Measurements from ENCODE around the gene FAM72C.
A peak's percentile ranks its signal among the peaks of the same experiment; 100 is the strongest.
"Not testable (repeated sequence)": the region's sequence is repeated elsewhere in the genome, so short reads cannot be mapped to it uniquely, and the experiment has no call there.

The FAM72C gene

DNA sequence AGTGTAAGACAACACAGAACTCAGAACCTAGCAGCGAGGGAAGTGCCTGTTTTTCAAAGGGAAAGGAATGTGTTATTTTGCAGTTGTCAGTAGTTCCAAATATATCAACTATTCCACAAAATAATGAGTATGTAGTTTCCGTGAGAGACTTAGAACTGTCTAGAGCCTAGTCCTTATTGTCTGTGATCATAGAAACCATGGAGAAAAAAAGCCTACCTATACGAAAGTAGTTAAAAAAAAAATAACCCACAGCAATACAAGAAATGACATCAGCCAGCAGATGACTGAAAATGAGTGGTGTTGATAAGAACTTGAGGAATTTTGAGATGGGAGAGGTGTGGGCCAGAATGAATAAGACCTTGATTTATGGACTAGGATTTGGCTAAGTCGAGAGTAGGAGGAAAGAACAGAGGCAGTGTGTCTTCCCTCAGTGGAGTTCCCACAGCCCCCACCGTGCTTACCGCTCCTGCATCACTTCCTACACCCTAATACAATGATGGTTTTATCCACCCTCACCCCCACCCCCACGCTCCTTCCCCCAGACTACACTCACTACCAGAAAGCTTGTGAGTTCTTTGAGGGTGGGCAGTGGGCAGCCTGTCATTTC lies 21.6 kb upstream of the FAM72C start:
- not testable (repeated sequence) for H3K4me3 Mint-ChIP-seq; DNase-seq; H3K9me3 Mint-ChIP-seq; H3K4me1 Mint-ChIP-seq; H3K27me3 Mint-ChIP-seq (ENCODE audit: low read depth, poor library complexity); H3K36me3 Mint-ChIP-seq (ENCODE audit: low read depth); H3K27ac Mint-ChIP-seq

DNA sequence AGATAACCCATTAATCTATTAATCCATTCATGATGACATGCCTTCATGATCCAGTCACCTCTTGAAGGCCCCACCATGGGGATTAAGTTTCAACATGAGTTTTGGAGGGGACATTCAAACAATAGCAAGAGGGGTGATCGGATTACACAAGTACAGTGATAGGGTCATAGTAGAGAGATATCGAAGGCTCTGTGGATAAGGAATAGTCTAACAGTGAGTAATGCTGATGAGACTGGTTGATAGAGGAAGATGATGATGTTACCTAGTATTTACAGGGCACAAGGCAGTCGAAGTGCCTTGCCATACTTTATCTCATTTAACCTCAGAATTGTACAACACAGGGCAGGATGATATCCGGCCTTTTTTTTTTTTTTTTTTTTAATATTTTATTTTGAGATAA lies 18.9 kb upstream of the FAM72C start:
- H3K4me1 Mint-ChIP-seq; H3K9me3 Mint-ChIP-seq; DNase-seq; H3K4me3 Mint-ChIP-seq; H3K27ac Mint-ChIP-seq; H3K27me3 Mint-ChIP-seq (ENCODE audit: low read depth, poor library complexity); H3K36me3 Mint-ChIP-seq (ENCODE audit: low read depth): not testable (repeated sequence)

DNA sequence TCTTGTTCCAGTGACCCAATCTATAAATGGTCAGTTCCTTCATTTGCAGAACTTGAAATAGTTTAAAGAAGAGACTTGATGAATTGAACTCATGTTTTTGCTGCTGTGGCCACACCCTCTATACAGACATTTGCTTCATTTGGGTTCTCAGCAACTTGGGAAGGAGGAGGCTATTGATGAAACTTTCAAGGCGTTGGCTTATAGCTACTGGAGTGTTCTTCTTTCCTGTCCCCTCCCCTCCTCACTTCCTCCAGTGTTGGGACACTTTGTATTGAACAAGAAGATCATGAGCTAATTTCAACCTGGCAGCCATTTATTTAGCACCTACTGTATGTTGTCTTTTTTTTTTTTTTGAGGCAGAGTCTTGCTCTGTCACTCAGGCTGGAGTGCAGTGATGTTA lies 17.9 kb upstream of the FAM72C start:
- H3K27ac Mint-ChIP-seq; H3K27me3 Mint-ChIP-seq (ENCODE audit: low read depth, poor library complexity); H3K9me3 Mint-ChIP-seq; DNase-seq; H3K4me1 Mint-ChIP-seq; H3K36me3 Mint-ChIP-seq (ENCODE audit: low read depth); H3K4me3 Mint-ChIP-seq: not testable (repeated sequence)

DNA sequence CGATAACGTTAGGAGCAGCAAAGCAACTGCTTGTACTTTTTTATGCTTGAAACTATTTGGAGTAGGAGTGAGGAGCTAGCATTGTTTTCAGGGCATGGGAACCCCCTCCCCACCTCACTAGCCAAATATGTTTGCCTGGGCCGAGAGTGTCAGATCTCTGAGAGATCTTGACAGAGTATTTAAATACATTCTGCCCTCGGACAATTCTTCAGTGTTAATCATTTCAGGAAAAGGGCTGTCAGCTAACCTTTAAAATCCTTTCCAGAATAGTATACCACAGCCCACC lies 17.6 kb upstream of the FAM72C start:
- H3K4me3 Mint-ChIP-seq; H3K4me1 Mint-ChIP-seq; H3K36me3 Mint-ChIP-seq (ENCODE audit: low read depth); DNase-seq; H3K9me3 Mint-ChIP-seq; H3K27me3 Mint-ChIP-seq (ENCODE audit: low read depth, poor library complexity); H3K27ac Mint-ChIP-seq: not testable (repeated sequence)

DNA sequence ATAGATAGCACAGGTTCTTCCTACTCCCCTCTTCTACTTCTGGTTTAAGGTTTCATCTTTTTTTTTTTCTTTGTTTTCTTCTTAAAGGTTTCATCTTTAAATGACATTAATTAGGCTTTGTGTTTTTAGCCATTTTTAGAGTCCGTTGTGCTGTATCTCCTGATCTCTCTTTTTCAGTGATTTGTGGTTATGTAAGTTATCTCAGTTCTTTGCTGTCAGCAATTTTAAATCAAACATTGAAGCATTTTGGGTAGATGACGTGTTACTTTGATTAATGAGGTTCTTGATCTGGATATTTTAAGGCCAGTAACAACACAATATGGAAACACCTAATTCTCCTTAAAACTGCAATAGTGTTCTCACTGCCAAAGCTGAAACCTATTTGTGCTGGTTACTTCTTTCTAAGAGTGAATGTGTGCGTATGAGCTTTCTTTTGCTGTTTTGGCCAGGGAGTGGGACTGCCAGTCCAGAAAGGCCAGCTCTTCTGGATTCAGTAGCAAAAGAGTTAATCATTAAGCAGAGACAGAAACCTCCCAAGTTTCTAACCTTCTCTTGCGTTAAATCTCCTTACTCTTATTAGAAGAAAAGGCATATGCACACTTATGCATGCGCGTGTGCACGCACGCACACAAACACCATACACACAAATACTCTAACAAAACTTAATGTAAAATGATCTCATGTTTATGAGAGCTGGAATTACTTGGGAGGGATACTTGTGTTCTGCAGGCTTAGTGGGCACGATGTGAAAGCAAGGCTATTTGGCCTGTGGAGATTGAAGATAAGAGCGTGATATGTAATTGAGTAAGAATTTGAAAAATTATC lies 17.0 kb upstream of the FAM72C start:
- not testable (repeated sequence) for H3K4me3 Mint-ChIP-seq; H3K4me1 Mint-ChIP-seq; H3K27ac Mint-ChIP-seq; DNase-seq; H3K9me3 Mint-ChIP-seq; H3K27me3 Mint-ChIP-seq (ENCODE audit: low read depth, poor library complexity); H3K36me3 Mint-ChIP-seq (ENCODE audit: low read depth)

DNA sequence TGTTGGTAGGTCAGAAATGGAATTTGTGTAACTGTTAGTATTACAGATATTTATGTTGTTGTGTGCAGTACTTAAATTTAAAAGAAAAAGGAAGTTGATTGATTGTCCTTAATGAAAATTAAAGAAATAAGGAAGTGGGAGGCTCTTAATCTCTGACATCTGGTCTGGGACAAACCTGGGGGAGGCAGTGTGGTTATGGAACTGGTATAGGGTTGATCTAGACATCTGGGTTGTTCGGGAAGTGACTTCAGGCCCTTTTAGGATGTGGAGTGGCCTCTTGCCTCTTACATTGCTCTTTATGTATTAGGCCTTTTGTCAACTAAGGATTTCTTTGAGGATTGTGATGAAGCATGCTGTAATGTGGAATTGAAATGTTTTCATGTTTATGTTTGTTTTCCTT lies 16.1 kb upstream of the FAM72C start:
- not testable (repeated sequence) for H3K4me1 Mint-ChIP-seq; H3K36me3 Mint-ChIP-seq (ENCODE audit: low read depth); DNase-seq; H3K27me3 Mint-ChIP-seq (ENCODE audit: low read depth, poor library complexity); H3K9me3 Mint-ChIP-seq; H3K4me3 Mint-ChIP-seq; H3K27ac Mint-ChIP-seq

DNA sequence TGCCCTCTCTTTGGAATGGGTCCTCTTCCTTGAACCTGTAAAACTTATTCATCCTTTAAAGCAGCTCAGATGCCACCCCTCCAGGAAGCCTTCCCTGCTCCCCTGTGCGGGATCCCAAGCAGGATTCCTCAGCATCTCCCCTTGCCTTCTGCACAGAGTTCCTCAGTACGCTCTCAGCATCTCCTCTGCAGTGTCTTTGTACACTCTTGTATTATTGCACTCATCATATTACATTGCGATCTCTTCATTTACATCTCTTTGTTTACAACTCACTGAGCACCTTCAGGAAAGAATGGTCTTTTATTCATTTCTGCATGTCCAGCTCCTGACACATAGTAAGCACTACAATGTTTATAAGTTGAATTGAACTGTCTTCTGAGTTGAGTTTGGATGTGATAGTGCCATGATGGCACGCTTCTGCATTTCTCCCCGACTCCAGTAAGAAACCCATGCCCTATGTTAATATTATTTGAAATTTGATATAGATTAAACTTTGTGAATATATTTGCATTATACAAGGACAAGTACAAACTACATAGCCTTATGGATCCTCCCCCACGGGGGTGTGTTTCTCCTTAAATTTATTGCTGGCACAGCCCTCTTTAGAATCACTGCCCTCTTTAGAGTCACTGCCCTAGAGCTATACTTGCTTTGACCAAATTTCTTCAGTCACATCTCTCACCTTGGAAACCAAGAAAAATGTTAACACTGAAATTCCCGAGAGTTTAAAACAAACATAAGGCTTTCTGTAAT lies 13.1 kb upstream of the FAM72C start:
- not testable (repeated sequence) for H3K4me3 Mint-ChIP-seq; DNase-seq; H3K4me1 Mint-ChIP-seq; H3K27ac Mint-ChIP-seq; H3K36me3 Mint-ChIP-seq (ENCODE audit: low read depth); H3K9me3 Mint-ChIP-seq; H3K27me3 Mint-ChIP-seq (ENCODE audit: low read depth, poor library complexity)

DNA sequence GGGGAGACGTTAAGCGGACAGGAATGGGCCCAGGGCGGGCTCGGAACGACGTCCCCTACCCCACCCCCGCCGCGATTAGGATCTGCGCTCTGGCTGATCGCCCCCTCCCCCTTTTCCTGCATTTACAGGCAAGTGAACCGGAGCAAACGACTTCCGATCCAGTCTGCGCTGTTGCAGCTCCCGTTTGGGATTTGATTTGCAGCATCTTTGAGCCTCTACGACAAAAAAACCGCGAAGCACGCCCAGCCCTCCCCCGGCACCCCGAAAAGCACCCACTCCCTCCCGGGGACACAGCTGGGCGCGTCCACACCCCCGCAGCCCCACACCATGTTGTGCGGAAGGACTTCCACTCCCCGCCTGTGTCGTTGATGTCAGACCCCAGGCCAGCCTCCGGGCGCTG lies 2.6 kb upstream of the FAM72C start:
- not testable (repeated sequence) for H3K27ac Mint-ChIP-seq; H3K36me3 Mint-ChIP-seq (ENCODE audit: low read depth); H3K27me3 Mint-ChIP-seq (ENCODE audit: low read depth, poor library complexity); H3K9me3 Mint-ChIP-seq; H3K4me1 Mint-ChIP-seq
- DNase-seq: peak; percentile 25
- H3K4me3 Mint-ChIP-seq: peak overlapping the region; percentile 87

DNA sequence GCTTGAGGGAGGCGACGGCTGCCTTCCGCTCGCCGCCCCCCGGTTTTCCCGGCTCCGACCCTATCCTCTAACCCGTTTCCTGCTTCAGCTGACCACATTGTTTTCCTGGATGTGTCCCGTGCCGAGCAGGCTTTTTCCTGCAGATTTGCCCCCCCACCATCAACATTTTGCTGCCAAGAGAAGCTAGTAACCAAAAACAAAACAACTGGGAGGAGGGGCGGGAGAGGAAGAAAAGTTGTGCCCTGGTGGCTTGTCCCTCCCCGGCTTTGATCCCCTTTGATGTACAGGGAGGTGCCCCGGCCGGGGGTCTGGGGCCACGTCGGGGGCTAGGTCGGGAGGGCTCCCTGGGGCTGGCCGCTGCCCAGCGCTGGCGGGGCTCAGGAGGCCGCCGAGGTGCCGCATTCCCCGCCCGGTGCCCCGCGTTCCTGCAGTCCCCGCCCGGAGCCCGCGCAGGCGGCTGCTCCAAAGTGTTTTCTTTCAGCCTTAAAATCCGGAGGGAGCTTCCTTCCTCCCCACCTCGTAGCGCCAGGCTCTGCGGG lies 2.2 kb upstream of the FAM72C start:
- not testable (repeated sequence) for H3K9me3 Mint-ChIP-seq; H3K4me1 Mint-ChIP-seq; H3K36me3 Mint-ChIP-seq (ENCODE audit: low read depth); H3K27me3 Mint-ChIP-seq (ENCODE audit: low read depth, poor library complexity); H3K27ac Mint-ChIP-seq
- H3K4me3 Mint-ChIP-seq: peak overlapping the region; percentile 92
- DNase-seq: peak; percentile 7

DNA sequence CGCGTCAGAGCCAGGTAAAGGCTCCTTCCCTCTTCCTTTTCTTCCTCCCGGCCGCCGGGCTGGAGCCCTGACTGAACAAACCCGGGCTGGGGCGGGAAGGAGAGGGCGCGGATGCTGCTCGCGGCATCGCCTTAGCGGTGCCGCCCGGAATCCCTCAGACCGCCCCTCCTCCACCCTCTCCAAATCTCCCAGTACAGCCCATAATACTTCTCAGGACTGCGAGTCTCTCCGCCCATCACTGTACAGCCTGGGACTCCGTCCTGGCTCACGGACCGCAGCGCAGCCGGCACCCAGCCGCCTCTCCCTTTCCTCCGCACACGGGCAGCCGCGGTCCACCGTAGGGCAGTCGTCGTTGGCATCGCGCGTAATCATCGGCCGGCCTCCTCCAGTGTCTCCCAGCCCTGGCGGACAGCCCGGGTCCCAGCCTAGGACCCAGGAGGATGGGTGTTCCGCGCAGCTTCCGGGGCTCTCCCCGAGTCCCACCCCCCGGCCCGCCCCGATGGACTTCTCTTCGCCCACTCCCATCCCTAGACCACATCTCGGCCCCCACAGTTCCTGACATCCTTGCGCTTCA lies 1.1 kb upstream of the FAM72C start:
- not testable (repeated sequence) for DNase-seq; H3K36me3 Mint-ChIP-seq (ENCODE audit: low read depth); H3K4me3 Mint-ChIP-seq; H3K4me1 Mint-ChIP-seq; H3K9me3 Mint-ChIP-seq; H3K27me3 Mint-ChIP-seq (ENCODE audit: low read depth, poor library complexity); H3K27ac Mint-ChIP-seq

DNA sequence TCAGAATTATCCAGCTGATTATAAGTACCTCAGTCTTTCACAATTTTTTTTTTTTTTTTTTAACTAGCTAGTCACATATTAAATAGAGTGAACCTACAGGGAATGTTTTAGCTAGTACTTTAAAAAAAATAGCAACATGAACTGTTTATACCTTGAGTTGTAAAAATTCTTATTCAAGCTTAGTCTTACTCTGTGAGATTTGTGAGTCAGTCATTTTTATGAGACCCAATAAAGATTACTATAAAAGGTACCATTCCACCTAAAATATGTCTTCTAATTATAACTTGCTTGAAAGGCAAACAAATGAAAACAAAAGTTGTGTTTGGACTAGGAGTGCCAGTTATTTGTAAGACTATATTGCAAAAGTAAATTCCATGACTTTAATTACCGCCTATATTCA lies 5.9 kb downstream of the FAM72C start:
- H3K27ac Mint-ChIP-seq; H3K36me3 Mint-ChIP-seq (ENCODE audit: low read depth); H3K27me3 Mint-ChIP-seq (ENCODE audit: low read depth, poor library complexity); H3K4me3 Mint-ChIP-seq; H3K9me3 Mint-ChIP-seq; DNase-seq; H3K4me1 Mint-ChIP-seq: not testable (repeated sequence)

DNA sequence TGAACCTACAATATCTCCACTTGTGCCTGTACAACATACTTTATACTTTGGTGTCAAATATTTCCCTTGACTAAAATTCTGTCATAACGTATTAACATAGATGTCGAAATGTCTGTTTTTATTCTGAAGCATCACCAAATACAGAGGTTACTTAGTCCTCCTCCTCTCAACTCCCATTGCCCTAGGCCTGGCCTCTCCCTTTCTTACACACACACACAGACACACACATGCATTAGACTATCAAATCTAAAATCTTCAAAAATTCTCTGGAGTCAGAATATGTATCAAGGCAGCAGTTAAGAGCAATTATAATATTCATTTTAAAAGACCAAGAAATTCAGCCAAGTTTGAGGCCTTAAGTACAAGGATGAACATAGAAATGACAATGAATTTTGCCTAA lies 7.5 kb downstream of the FAM72C start:
- not testable (repeated sequence) for H3K36me3 Mint-ChIP-seq (ENCODE audit: low read depth); DNase-seq; H3K4me1 Mint-ChIP-seq; H3K4me3 Mint-ChIP-seq; H3K27me3 Mint-ChIP-seq (ENCODE audit: low read depth, poor library complexity); H3K27ac Mint-ChIP-seq; H3K9me3 Mint-ChIP-seq

DNA sequence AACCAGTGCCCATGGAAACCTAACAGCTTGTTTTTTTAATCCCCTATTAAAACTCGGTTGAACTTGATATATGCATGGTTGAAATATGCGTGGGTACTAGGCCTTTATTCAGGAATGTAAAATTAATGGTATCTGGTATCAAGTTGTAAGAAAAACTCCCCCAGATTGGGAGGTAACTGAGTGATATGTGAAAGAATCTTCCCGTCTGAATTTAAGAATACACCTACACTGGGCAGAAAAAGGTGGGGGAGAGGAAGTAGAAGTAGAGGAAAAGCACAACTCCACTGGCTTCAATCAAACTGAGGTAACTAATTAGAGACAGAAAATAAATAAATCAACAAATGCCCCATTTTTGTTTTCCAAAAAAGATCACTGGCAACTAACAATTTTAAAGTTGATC lies 15.9 kb downstream of the FAM72C start:
- not testable (repeated sequence) for H3K27ac Mint-ChIP-seq; H3K4me3 Mint-ChIP-seq; H3K36me3 Mint-ChIP-seq (ENCODE audit: low read depth); H3K9me3 Mint-ChIP-seq; H3K27me3 Mint-ChIP-seq (ENCODE audit: low read depth, poor library complexity); DNase-seq; H3K4me1 Mint-ChIP-seq

DNA sequence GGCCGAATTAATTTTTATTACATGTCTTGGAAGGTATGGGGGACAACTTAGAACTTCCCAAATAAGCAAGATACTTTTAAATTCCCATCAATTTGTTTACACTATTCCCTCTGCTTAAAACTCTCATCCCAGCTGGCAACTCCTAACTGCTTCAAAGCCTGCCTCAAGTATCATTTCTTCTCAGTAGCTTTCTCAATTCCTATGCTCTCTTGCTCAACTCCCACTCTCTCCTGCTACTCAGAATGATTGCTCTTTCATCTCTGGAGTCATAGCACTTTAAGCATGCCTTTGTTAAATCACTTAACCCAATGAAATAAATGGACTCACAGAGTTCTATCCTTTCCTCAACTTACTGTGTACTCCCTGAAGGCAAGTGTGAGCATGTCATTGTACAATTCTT lies 18.9 kb downstream of the FAM72C start:
- DNase-seq; H3K4me1 Mint-ChIP-seq; H3K9me3 Mint-ChIP-seq; H3K27ac Mint-ChIP-seq; H3K4me3 Mint-ChIP-seq; H3K36me3 Mint-ChIP-seq (ENCODE audit: low read depth); H3K27me3 Mint-ChIP-seq (ENCODE audit: low read depth, poor library complexity): not testable (repeated sequence)
